GM23248 (cell line): Measurements from ENCODE around the gene ZBTB7C. TPM values are rescaled to one million over a fixed set of nuclear protein-coding genes. Genes with fewer than 3 reads are reported as not detected.

Experiments used
- DNase-seq: peaks from one replicate; pipeline ENCODE4 v3.0.0-alpha.2; 2015
- H2AFZ ChIP-seq: fragments of 200-600 bp; sonication (generic); 2 replicates; pipeline ENCODE4 v1.6.1; 2016; ENCODE audit warnings: antibody characterized with exemption
- H3F3A ChIP-seq: fragments of 200-600 bp; sonication (generic); 2 replicates; pipeline ENCODE4 v1.6.1; 2016; ENCODE audit warnings: mild to moderate bottlenecking, antibody characterized with exemption, mixed run types; ENCODE audit not compliant: insufficient read depth
- H3K27ac ChIP-seq: fragments of 200-600 bp; sonication (generic); 2 replicates; pipeline ENCODE4 v1.5.1; 2016; ENCODE audit warnings: mild to moderate bottlenecking
- H3K27me3 ChIP-seq: fragments of 200-600 bp; sonication (generic); replicated peaks from 2 replicates; pipeline ENCODE4 v1.6.1; 2016; ENCODE audit warnings: mild to moderate bottlenecking; ENCODE audit not compliant: insufficient read depth
- H3K36me3 ChIP-seq: fragments of 200-600 bp; sonication (generic); 2 replicates; pipeline ENCODE4 v1.6.1; 2016; ENCODE audit warnings: low read depth, mild to moderate bottlenecking
- H3K4me1 ChIP-seq: fragments of 200-600 bp; sonication (generic); 2 replicates; pipeline ENCODE4 v1.6.1; 2016; ENCODE audit warnings: mild to moderate bottlenecking; ENCODE audit not compliant: insufficient read depth
- H3K4me2 ChIP-seq: fragments of 200-600 bp; sonication (generic); one replicate; pipeline ENCODE4 v1.6.1; 2016; ENCODE audit warnings: mild to moderate bottlenecking; ENCODE audit not compliant: unreplicated experiment
- H3K4me3 ChIP-seq: fragments of 200-600 bp; sonication (generic); 2 replicates; pipeline ENCODE4 v1.5.1; 2016; ENCODE audit warnings: mild to moderate bottlenecking
- H3K79me2 ChIP-seq: fragments of 200-600 bp; sonication (generic); 2 replicates; pipeline ENCODE4 v1.6.1; 2016; ENCODE audit warnings: mild to moderate bottlenecking; ENCODE audit not compliant: insufficient read depth
- H3K9ac ChIP-seq: fragments of 200-600 bp; sonication (generic); 2 replicates; pipeline ENCODE4 v1.6.1; 2016; ENCODE audit warnings: mild to moderate bottlenecking
- H3K9me2 ChIP-seq: fragments of 200-600 bp; sonication (generic); 2 replicates; pipeline ENCODE4 v1.6.1; 2016; ENCODE audit warnings: mixed run types, mild to moderate bottlenecking, moderate library complexity; ENCODE audit not compliant: insufficient read depth
- H3K9me3 ChIP-seq: fragments of 200-600 bp; sonication (generic); one replicate; pipeline ENCODE4 v1.6.1; 2017; ENCODE audit warnings: low read depth
- H4K20me1 ChIP-seq: fragments of 200-600 bp; sonication (generic); 2 replicates; pipeline ENCODE4 v1.6.0; 2016; ENCODE audit not compliant: insufficient read depth
- EZH2 ChIP-seq: fragments of 200-600 bp; sonication (generic); IDR thresholded peaks from 2 replicates; pipeline ENCODE4 v1.6.1; 2018; ENCODE audit warnings: antibody characterized with exemption, mild to moderate bottlenecking; ENCODE audit not compliant: insufficient read depth, poor library complexity, severe bottlenecking
- EZH2phosphoT487 ChIP-seq: fragments of 200-600 bp; sonication (generic); IDR thresholded peaks from 2 replicates; pipeline ENCODE4 v1.6.1; 2018; ENCODE audit warnings: antibody characterized with exemption, moderate library complexity, mild to moderate bottlenecking, low read depth; ENCODE audit not compliant: insufficient read depth
- WGBS, 2 experiments: methylation state at CpG; one replicate each; pipeline ENCODE4 v1.1.6; 2015 to 2017; ENCODE audit warnings: low lambda C conversion rate in 2 of 2, low coverage in 1 of 2; ENCODE audit errors: missing lambda C conversion rate in 2 of 2; 5-methylcytosine and 5-hydroxymethylcytosine counted together
- in situ Hi-C: fragments of 300-500 bp; cut with MboI; formaldehyde crosslinking; loops from 2 replicates; pipeline ENCODE4 v1.15.0; 2020
- polyA plus RNA-seq: library from polyadenylated mRNA; unstranded; fragments of >200 nt; fragmentation: Nextera tagmentation; extraction: Ambion mirVana; gene quantifications from 2 replicates; pipeline ENCODE4 v1.2.1, GENCODE V29; 2016
- total RNA-seq: library from RNA; depleted of rRNA; stranded (reverse); fragments of >200 nt; shearing (Covaris generic); gene quantifications from 2 replicates; pipeline ENCODE4 v1.2.3, GENCODE V29; 2014

The ZBTB7C gene
- total and polyA plus RNA-seq, 2 experiments from 2014 or later: not detected

DNA sequence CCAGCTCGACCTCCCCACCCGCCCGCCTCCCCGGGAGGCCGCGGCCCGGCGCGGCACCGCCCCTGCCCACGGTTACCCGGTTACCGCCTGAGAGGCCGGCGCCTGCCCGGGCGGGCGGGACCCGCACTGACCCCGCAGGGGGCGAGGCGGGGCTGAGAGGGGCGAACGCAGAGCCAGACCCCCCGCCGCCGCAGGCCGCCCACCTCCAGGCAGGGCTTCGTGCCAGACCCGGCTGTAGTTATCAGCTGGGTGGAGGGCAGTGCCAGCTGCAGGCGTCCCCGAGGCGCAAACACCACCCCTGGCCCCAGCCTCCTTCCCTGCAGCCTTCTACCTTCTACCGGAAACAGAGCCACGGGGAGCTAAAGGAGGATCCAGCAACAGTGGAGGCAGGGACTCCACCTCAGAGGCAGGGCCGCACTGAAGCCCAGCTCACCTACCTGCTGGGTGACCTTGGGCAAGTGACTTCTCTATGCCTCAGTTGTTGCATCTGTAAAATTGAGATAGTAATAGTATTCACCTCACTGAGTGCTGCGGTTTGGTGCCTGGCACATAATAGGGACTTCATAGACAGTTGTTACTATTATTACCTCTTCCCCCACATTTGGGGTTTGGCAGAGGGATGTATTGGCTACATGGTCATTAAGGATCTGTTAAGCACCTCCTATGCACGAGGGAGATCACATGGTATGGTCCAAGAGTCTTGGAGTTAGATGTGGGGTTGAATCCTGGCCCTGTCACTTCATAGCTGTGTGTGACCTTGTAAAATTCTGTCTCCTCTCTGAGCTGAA, 247.1 kb downstream of the ZBTB7C start:
- H3K4me1 ChIP-seq: 0 out of 2 replicates have a peak, but pooled peaks cover 4% of the 10 kb centered on the region
- 7 to 42% methylated on average over 5 to 37 of the region's 38 CpGs for WGBS, 2 experiments
- H3K27ac ChIP-seq: no peak overlapping the region
- H3K9me2 ChIP-seq: no peaks in the 10 kb centered on the region
- H3K36me3 ChIP-seq: no peaks in the 10 kb centered on the region
- TF ChIP-seq EZH2: no peak
- TF ChIP-seq EZH2phosphoT487: no peak
- no peaks in the 10 kb centered on the region for H3K79me2 ChIP-seq
- in situ Hi-C loops: no loop called here
- H4K20me1 ChIP-seq: no peaks in the 10 kb centered on the region
- DNase-seq: no peak
- H3K27me3 ChIP-seq: no peaks in the 10 kb centered on the region
- H3F3A ChIP-seq: peaks cover 6% of the 10 kb centered on the region; the same call in 1 of the 2 replicates
- peak overlapping the region; percentile 84 for H2AFZ ChIP-seq
- H3K9me3 ChIP-seq: no peaks in the 10 kb centered on the region
- H3K4me3 ChIP-seq: peak overlapping the region; percentile 80
- peak overlapping the region; percentile 86 for H3K9ac ChIP-seq
- peak overlapping the region; percentile 46 for H3K4me2 ChIP-seq

DNA sequence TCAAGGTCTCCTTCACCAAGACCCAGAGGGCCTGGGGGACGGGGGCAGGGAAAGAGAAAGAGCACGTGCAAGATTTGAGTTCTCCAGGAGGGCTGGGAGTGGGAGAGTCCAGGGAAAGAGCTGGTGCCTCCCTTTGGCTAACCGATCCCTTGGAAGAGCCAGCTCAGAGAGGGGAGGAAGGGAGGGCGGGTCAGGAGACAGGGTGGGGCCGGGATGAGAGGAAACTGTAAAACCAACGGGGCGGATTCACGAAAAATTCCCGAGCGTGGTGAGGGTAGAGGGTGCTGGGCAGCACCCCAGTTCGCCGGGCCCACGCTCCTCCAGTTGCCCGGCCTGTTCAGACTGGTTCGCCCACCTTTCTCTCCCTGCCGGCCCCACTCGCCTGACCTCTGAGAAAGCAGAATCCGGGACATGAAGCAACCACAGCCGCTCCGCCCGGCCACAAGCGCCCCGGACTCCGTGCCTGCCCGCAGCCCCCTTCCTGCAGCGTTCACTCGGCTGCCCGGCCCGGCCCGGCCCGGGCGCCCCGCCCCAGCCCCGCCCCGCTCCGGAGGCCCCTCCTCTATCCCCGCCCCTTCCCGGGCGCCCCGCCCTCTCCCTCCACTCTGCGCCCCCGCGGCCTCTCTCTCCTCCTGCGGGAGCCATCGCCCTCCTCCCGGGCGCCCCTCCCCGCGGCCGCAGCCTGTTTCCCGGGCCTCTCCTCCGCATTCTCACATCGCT, 247.8 kb downstream of the ZBTB7C start:
- H3K4me1 ChIP-seq: 0 out of 2 replicates have a peak, but pooled peaks cover 4% of the 10 kb centered on the region
- no peaks in the 10 kb centered on the region for H3K9me3 ChIP-seq
- peak overlapping the region; percentile 84 for H2AFZ ChIP-seq
- H3K9ac ChIP-seq: peak overlapping the region; percentile 86
- H3K4me3 ChIP-seq: peak overlapping the region; percentile 80
- peak; percentile 87 for DNase-seq
- no peaks in the 10 kb centered on the region for H3K9me2 ChIP-seq
- in situ Hi-C loops: no loop called here
- WGBS, 2 experiments: 2 to 3% methylated on average over 14 to 50 of the region's 53 CpGs
- no peaks in the 10 kb centered on the region for H3K27me3 ChIP-seq
- peaks cover 6% of the 10 kb centered on the region; the same call in 1 of the 2 replicates for H3F3A ChIP-seq
- TF ChIP-seq EZH2: no peak
- no peak for TF ChIP-seq EZH2phosphoT487
- H3K4me2 ChIP-seq: peak overlapping the region; percentile 90
- H3K36me3 ChIP-seq: no peaks in the 10 kb centered on the region
- peak overlapping the region; percentile 69 for H3K27ac ChIP-seq
- H4K20me1 ChIP-seq: no peaks in the 10 kb centered on the region
- no peaks in the 10 kb centered on the region for H3K79me2 ChIP-seq

DNA sequence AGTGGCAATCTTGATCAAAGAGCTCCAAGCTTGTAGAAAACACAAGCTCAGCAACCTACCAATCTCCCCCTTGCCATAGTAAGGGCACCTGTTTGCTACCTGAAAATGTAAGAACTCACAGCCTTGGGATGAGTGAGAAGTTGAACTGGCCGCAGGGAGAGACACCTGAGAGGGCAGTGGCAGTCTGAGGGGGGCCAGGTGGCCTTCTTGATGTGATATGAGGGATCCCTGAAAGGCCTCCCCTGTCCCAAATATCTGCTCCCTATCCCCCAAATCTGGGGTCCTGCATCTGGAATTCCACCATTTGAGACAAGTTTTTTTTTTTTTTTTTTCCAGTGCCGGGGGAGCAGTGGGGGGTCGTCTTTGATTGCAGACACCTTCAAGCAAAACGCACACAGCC, 248.6 kb downstream of the ZBTB7C start:
- Histone ChIP-seq H3K9me3 (no peaks in the 10 kb centered on the region), H3K4me2 (peak overlapping the region; percentile 90), H3K27ac (peak overlapping the region; percentile 69; the same call in 1 of the 2 replicates), H4K20me1 (no peaks in the 10 kb centered on the region), H3K9ac (peak overlapping the region; percentile 86), H3F3A (peaks cover 6% of the 10 kb centered on the region; the same call in 1 of the 2 replicates), H3K79me2 (no peaks in the 10 kb centered on the region), H2AFZ (no peak overlapping the region; the same call in 1 of the 2 replicates), H3K4me1 (0 out of 2 replicates have a peak, but pooled peaks cover 4% of the 10 kb centered on the region), H3K27me3 (no peaks in the 10 kb centered on the region), H3K9me2 (no peaks in the 10 kb centered on the region), H3K4me3 (peak overlapping the region; percentile 80), H3K36me3 (no peaks in the 10 kb centered on the region)
- in situ Hi-C loops: no loop called here
- WGBS, 2 experiments: 48 to 59% methylated on average over 4 of the region's 4 CpGs
- TF ChIP-seq EZH2phosphoT487 (no peak), EZH2 (no peak)
- no peak for DNase-seq

DNA sequence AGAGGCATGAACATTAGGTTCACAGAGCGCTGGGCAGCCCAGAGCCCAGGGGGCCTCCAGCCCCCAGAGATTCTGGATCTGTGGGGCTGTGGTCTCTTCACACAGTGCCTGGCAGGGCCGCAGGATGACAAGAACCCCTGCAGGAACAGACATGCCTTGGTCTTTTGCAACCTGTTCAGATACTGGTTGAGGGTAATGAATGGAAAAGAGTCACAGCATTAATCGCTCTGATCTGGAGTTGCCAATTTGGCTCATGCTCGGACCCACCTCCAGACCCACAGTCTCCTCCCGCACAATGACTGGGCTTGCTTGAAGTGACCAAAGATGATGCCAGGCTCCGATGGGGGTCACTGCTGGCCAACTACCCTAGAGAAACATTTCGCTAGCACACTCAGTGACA, 249.4 kb downstream of the ZBTB7C start:
- no peaks in the 10 kb centered on the region for H3K79me2 ChIP-seq
- H3K4me1 ChIP-seq: 0 out of 2 replicates have a peak, but pooled peaks cover 4% of the 10 kb centered on the region
- H4K20me1 ChIP-seq: no peaks in the 10 kb centered on the region
- H3K9ac ChIP-seq: no peak overlapping the region
- H3K4me2 ChIP-seq: no peak overlapping the region
- no peak overlapping the region for H2AFZ ChIP-seq
- H3K9me2 ChIP-seq: no peaks in the 10 kb centered on the region
- H3F3A ChIP-seq: peaks cover 6% of the 10 kb centered on the region
- H3K27me3 ChIP-seq: no peaks in the 10 kb centered on the region
- in situ Hi-C loops: no loop called here
- no peak overlapping the region for H3K27ac ChIP-seq
- WGBS, 2 experiments: 95 to 97% methylated on average over 7 of the region's 7 CpGs
- TF ChIP-seq EZH2phosphoT487 (no peak), EZH2 (no peak)
- H3K9me3 ChIP-seq: no peaks in the 10 kb centered on the region
- no peak overlapping the region for H3K4me3 ChIP-seq
- DNase-seq: no peak
- no peaks in the 10 kb centered on the region for H3K36me3 ChIP-seq
